Aorta (tissue), 5 donors: ENCODE measurements around the gene SMAP1. TPM values are rescaled to one million over a fixed set of nuclear protein-coding genes. Genes with fewer than 3 reads are reported as not detected.
A peak's percentile ranks its signal among the peaks of the same experiment; 100 is the strongest.

Experiments used
- ATAC-seq: fragments of 200-7000 bp; cut with Tn5 transposase; one replicate; pipeline ENCODE4 v1.9.1; 2022; ENCODE audit warnings: moderate library complexity; ENCODE audit not compliant: low FRiP score
- DNase-seq, 2 donors: peaks; one replicate each; pipeline ENCODE4 v3.0.0-alpha.2; 2020
- H3K27ac ChIP-seq, 2 donors: one replicate each; pipeline ENCODE4 v1.5.1; 2013; ENCODE audit warnings: low read length in 2 of 2, mild to moderate bottlenecking in 2 of 2, moderate library complexity in 2 of 2, control low read depth in 1 of 2, inconsistent platforms in 1 of 2, low read depth in 1 of 2
- H3K27me3 ChIP-seq, 2 donors: one replicate each; pipeline ENCODE4 v1.6.1; 2013; ENCODE audit warnings: control low read depth in 1 of 2, low read length in 1 of 2, mild to moderate bottlenecking in 1 of 2, moderate library complexity in 1 of 2; ENCODE audit not compliant: insufficient read depth in 2 of 2, control insufficient read depth in 1 of 2
- H3K36me3 ChIP-seq, 2 donors: one replicate each; pipeline ENCODE4 v1.6.1; 2013; ENCODE audit warnings: control low read depth in 1 of 2, low read length in 1 of 2, mild to moderate bottlenecking in 1 of 2; ENCODE audit not compliant: insufficient read depth in 2 of 2, control insufficient read depth in 1 of 2
- H3K4me1 ChIP-seq, 2 donors: one replicate each; pipeline ENCODE4 v1.6.1; 2013; ENCODE audit warnings: low read length in 2 of 2, control low read depth in 1 of 2, mild to moderate bottlenecking in 1 of 2, moderate library complexity in 1 of 2; ENCODE audit not compliant: insufficient read depth in 2 of 2, control insufficient read depth in 1 of 2
- H3K4me3 ChIP-seq, 2 donors: one replicate each; pipeline ENCODE4 v1.5.1; 2013; ENCODE audit warnings: low read length in 2 of 2, control low read depth in 1 of 2, mild to moderate bottlenecking in 1 of 2
- H3K9me3 ChIP-seq: one replicate; pipeline ENCODE4 v1.6.1; 2013; ENCODE audit warnings: mild to moderate bottlenecking, low read length; ENCODE audit not compliant: control insufficient read depth
- WGBS, 2 donors: extraction: QIAGEN DNeasy Blood & Tissue Kit; methylation state at CpG; one replicate each; pipeline ENCODE4 v1.1.7; 2013; 5-methylcytosine and 5-hydroxymethylcytosine counted together
- intact Hi-C, 2 donors: fragments of 100-400 bp; cut with DNase I; formaldehyde crosslinking; loops; one replicate each; pipeline versions ENCODE4 v1.14.2 to v1.15.0; 2022
- polyA plus RNA-seq, 2 donors: library from polyadenylated mRNA; stranded (reverse); fragments of 200-250 nt; gene quantifications; one replicate each; pipeline ENCODE4 v1.2.3, GENCODE V29; 2013
- total RNA-seq, 2 donors: library from RNA; stranded (reverse); fragmentation: NEBNext Ultra II Directional; extraction: Animal tissue kit (Norgen Biotek cat#: 25700); gene quantifications; one replicate each; pipeline ENCODE4 v1.2.1, GENCODE V29; 2021
- donor health status: healthy with polysubstance abuse.
- donor health status: Bipolar disorder and iron deficiency.
- donor health status: DM: no; HTN: no; CAD: no.
- donor health status: DM: no; HTN: no; CAD: no.
- donor health status: DM: yes; HTN: yes; CAD: no.

Gene SMAP1
- total and polyA plus RNA-seq, 4 donors, result 11.6 to 24.7 (median 21.6) TPM

GRCh38 chr6:70686548-70687133 is 19.0 kb downstream of the SMAP1 start:
- WGBS, 2 donors, result 13 to 14% methylated on average over 3 of the region's 3 CpGs
- no peaks in the 10 kb centered on the region for H3K27me3 ChIP-seq
- DNase-seq, result no peak
- H3K27ac ChIP-seq, result no peak overlapping the region
- intact Hi-C loops, result loop anchor here in 1 of 2 donors (5.0 kb wide), 1 partner anchor 139 kb away; no protein-coding TSS in a partner anchor
- H3K4me1 ChIP-seq, result peaks cover 0 to 2% of the 10 kb centered on the region in 2 donors
- ATAC-seq, result peak; percentile 74
- H3K9me3 ChIP-seq, result no peaks in the 10 kb centered on the region
- no peaks in the 10 kb centered on the region for H3K36me3 ChIP-seq
- no peak overlapping the region for H3K4me3 ChIP-seq

DNA sequence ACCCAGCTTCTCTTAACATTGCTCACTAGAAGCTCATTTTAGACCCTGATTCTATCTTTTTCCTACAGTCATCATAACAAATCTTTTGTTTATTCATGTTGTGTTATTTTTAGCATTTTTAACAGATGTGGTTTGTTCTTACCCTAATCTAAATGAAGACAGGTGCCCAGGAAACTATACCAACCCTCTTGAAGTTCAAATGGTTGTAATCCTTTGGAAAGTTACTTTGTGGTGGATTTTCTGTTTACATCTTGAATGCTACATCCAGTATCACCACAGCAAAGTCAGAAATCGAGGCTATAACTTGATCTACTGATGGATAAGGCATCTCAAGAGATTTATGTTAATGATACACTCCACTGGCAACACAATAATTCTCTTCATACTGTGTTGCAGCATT is 26.2 kb downstream of the SMAP1 start:
- Histone ChIP-seq H3K4me3 (no peak overlapping the region), H3K27me3 (no peaks in the 10 kb centered on the region), H3K4me1 (no peaks in the 10 kb centered on the region), H3K36me3 (no peaks in the 10 kb centered on the region), H3K9me3 (no peaks in the 10 kb centered on the region), H3K27ac (no peak overlapping the region)
- ATAC-seq, result no peak
- intact Hi-C loops, result no loop called here
- WGBS, 2 donors, result 81 to 84% methylated on average over 1 of the region's 1 CpG
- DNase-seq, result no peak

GRCh38 chr6:70694371-70694770 is 26.7 kb downstream of the SMAP1 start:
- DNase-seq (no peak), ATAC-seq (no peak)
- intact Hi-C loops, result no loop called here
- Histone ChIP-seq H3K27me3 (no peaks in the 10 kb centered on the region), H3K36me3 (no peaks in the 10 kb centered on the region), H3K9me3 (no peaks in the 10 kb centered on the region), H3K4me3 (no peak overlapping the region), H3K27ac (no peak overlapping the region), H3K4me1 (no peaks in the 10 kb centered on the region)
- 97% methylated on average over 1 of the region's 1 CpG for WGBS, 2 donors

DNA sequence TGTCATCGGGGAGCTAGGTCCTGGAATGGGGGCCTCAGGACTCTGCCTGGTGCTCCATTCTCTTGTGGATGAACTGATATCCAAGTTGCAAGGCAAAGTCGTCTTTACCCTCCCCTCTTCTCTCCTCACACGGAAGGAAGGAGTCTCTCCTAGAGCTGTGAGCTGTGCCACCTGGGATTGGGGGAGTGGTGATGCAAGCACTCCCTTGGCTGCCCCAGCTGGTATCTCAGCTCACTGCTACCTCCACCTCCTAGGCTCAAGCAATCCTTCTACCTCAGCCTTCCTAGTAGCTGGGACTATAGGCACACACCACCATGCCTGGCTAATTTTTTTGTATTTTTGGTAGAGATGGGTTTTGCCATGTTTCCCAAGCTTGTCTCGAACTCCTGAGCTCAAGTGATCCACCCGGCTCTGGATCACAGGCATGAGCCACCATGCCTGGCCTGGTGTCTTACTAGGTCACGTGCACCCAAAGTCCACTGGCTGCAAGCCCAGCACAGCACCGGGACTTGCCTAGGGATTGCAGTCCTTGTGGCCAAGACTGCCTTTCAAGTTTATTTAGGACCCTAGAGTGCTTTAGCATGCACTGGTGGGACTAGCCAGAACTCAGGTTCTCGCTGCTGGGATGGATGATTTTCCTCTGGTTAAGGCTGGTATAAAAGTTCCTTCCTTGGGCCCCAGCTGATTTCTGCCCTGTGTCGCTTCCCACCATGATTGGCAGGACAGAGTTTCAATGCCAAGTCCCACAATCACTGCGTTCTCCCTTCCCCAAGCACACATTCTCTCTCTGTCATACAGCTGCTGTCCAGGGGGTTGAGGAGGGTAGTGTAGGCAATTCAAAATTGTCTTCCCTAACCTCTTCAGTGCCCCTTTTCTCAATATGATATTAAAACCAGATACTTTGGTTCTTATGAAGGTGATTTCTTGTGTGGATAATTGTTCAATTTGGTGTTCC is 33.5 kb downstream of the SMAP1 start:
- 66 to 68% methylated on average over 10 of the region's 10 CpGs for WGBS, 2 donors
- intact Hi-C loops, result no loop called here
- ATAC-seq, result peak; percentile 59

DNA sequence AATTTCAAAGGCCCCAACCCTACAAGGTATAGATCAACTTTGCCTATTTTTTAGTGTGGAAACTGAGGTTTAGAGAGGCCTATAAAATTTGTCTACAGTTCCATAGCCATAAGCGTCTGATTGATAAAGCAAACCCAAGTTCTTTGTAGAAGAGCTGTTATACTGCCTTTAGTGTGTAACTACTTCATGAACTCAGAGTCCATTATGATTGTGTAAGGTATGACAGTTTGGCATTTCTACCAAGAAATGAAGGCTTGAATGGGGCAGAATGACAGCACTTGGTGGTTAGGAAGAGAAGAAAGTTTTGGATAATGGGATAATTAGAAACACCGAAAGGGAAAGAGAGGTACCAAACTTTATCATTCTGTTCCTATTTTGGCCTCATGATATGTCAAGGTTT is 38.1 kb downstream of the SMAP1 start:
- H3K27ac ChIP-seq, result no peak overlapping the region
- H3K4me1 ChIP-seq, result no peaks in the 10 kb centered on the region
- H3K4me3 ChIP-seq, result no peak overlapping the region
- H3K36me3 ChIP-seq, result no peaks in the 10 kb centered on the region
- H3K9me3 ChIP-seq, result no peaks in the 10 kb centered on the region
- no peaks in the 10 kb centered on the region for H3K27me3 ChIP-seq
- intact Hi-C loops, result loop anchor here in 1 of 2 donors (2.0 to 5.0 kb wide), 2 partner anchors 179 to 252 kb away; partner anchors contain the start of gene B3GAT2
- DNase-seq (no peak), ATAC-seq (no peak)
- WGBS, 2 donors, result 90 to 92% methylated on average over 2 of the region's 2 CpGs

More for the DNA sequence above, 33.5 kb downstream of the SMAP1 start:
- Histone ChIP-seq H3K4me3 (no peak overlapping the region), H3K27ac (no peak overlapping the region), H3K36me3 (no peaks in the 10 kb centered on the region), H3K4me1 (no peaks in the 10 kb centered on the region), H3K9me3 (no peaks in the 10 kb centered on the region), H3K27me3 (no peaks in the 10 kb centered on the region)
- DNase-seq, result no peak

DNA sequence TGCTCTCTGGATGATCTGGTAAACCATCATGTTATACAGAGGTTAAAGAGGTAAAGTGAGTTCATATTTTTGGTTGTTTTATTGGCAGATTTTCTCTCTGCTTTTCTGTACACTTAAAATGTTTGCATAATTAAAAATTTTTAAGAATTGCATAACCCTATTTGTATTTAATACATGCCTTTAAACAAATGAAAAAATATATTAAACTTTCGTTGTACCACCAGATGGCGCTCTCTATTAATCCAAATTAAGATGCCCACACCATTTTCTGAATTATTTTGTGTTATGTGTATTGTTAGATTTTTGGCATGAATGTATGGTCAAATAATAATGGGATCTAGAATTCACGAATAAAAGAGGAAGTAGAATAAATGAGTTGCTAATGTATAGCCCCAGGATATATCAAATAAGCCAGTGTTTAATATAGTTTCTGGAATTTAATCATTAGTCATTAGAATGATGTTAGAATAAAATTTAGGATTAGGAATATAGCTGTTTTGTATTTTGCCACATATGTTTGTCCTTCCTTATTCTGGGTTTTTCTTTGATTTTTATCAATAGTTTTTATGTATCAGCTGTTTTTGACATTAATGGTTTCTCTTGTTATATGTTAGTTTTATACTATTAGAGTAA is 38.9 kb downstream of the SMAP1 start:
- Histone ChIP-seq H3K4me3 (no peak overlapping the region), H3K27me3 (no peaks in the 10 kb centered on the region), H3K4me1 (no peaks in the 10 kb centered on the region), H3K36me3 (no peaks in the 10 kb centered on the region), H3K27ac (no peak overlapping the region), H3K9me3 (no peaks in the 10 kb centered on the region)
- ATAC-seq, result no peak
- DNase-seq, result no peak
- intact Hi-C loops, result loop anchor here (1.0 to 5.0 kb wide), 2 partner anchors 178 to 251 kb away; partner anchors contain the start of gene B3GAT2 (in 1 of the 2)
- 1% methylated on average over 3 of the region's 3 CpGs for WGBS, 2 donors

DNA sequence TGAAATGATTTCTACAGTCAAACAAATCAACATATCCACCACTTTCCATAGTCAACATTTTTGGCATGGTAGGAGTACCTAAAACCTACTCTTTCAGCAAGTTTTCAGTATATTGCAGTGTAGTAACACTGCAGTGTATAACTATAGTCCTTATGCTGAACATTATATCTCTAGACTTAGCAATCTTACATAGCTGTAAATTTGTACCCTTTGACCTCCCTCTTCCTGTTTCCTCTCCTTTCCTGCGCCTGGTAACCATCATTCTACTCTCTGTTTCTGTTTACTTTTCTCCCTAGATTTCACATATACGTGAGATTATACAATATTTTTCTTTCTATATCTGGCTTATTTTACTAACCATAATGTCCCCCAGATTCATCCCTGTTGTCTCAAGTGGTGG is 40.2 kb downstream of the SMAP1 start:
- H3K4me3 ChIP-seq, result no peak overlapping the region
- H3K27ac ChIP-seq, result no peak overlapping the region
- H3K36me3 ChIP-seq, result no peaks in the 10 kb centered on the region
- no peaks in the 10 kb centered on the region for H3K4me1 ChIP-seq
- no peak for DNase-seq
- intact Hi-C loops, result loop anchor here (1.0 to 5.0 kb wide), 2 partner anchors 176 to 249 kb away; partner anchors contain the start of gene B3GAT2 (in 1 of the 2)
- H3K9me3 ChIP-seq, result no peaks in the 10 kb centered on the region
- no peak for ATAC-seq
- WGBS, 2 donors, result 79 to 85% methylated on average over 2 of the region's 2 CpGs
- no peaks in the 10 kb centered on the region for H3K27me3 ChIP-seq

DNA sequence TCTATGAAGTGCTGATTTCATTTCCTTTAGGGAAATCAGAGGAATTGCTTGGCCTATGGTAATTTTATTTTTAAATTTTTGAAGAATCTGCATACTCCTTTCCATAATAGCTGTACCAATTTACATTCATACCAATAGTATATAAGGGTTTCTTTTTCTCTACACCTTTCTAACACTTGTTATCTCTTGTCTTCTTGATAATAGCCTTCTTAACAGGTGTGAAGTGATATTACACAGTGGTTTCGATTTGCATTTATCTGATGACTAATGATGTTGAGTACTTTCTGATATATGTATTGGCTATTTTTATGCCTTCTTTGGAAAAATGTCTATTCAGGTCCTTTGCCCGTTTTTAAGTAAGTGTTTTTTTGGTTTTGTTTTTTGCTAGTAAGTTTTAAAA is 40.8 kb downstream of the SMAP1 start:
- no peaks in the 10 kb centered on the region for H3K4me1 ChIP-seq
- no peak for DNase-seq
- 81 to 84% methylated on average over 2 of the region's 2 CpGs for WGBS, 2 donors
- H3K4me3 ChIP-seq, result no peak overlapping the region
- intact Hi-C loops, result loop anchor here in 1 of 2 donors (5.0 kb wide), 1 partner anchor 249 kb away; the partner anchor contains the start of gene B3GAT2
- H3K27me3 ChIP-seq, result no peaks in the 10 kb centered on the region
- H3K27ac ChIP-seq, result no peak overlapping the region
- no peak for ATAC-seq
- no peaks in the 10 kb centered on the region for H3K9me3 ChIP-seq
- H3K36me3 ChIP-seq, result no peaks in the 10 kb centered on the region
